CD8-positive, alpha-beta memory T cell (primary cell): Measurements from ENCODE around the gene TMEM121. TPM values are rescaled to one million over a fixed set of nuclear protein-coding genes. Genes with fewer than 3 reads are reported as not detected.

Experiments used
- CTCF ChIA-PET: fragments of 350-600 bp; sonication (Branson Sonifier 250); formaldehyde crosslinking; loops from one replicate; lab custom pipeline; 2021; ENCODE audit warnings: antibody characterized with exemption; lab: Charles Lee
- POLR2A ChIA-PET: fragments of 350-600 bp; sonication (Branson Sonifier 250); formaldehyde crosslinking; loops from one replicate; lab custom pipeline; 2021; ENCODE audit warnings: antibody characterized with exemption; lab: Charles Lee
- DNase-seq, 5 donors: peaks; one replicate each; pipeline versions ENCODE4 v3.0.0 to v3.0.0-alpha.2; 2020 to 2022; ENCODE audit warnings: mixed read lengths in 1 of 5
- H3K27ac ChIP-seq: one replicate; pipeline ENCODE4 v1.7.0; 2013; ENCODE audit warnings: low read depth, mild to moderate bottlenecking, low read length, moderate library complexity
- H3K27me3 ChIP-seq: 2 replicates; pipeline ENCODE4 v1.7.0; 2013; ENCODE audit warnings: low read length, mild to moderate bottlenecking; ENCODE audit not compliant: insufficient read depth, poor library complexity, severe bottlenecking
- H3K36me3 ChIP-seq: 2 replicates; pipeline ENCODE4 v1.7.0; 2013; ENCODE audit warnings: mild to moderate bottlenecking, low read length, moderate library complexity; ENCODE audit not compliant: insufficient read depth
- H3K4me1 ChIP-seq: 2 replicates; pipeline ENCODE4 v1.7.0; 2013; ENCODE audit warnings: mild to moderate bottlenecking, low read length, moderate library complexity; ENCODE audit not compliant: insufficient read depth
- H3K4me3 ChIP-seq: 2 replicates; pipeline ENCODE4 v1.7.0; 2013; ENCODE audit warnings: mild to moderate bottlenecking, low read length
- H3K9me3 ChIP-seq: 2 replicates; pipeline ENCODE4 v1.7.0; 2013; ENCODE audit warnings: mild to moderate bottlenecking, low read length
- H3K27ac Mint-ChIP-seq, 8 donors: one replicate each; pipeline ENCODE4 v1.8.0; 2020 to 2021; ENCODE audit warnings: mixed read lengths in 8 of 8, mild to moderate bottlenecking in 6 of 8, inconsistent platforms in 3 of 8, moderate library complexity in 3 of 8
- H3K27me3 Mint-ChIP-seq, 2 donors: one replicate each; pipeline ENCODE4 v1.8.0; 2020 to 2021; ENCODE audit warnings: mixed read lengths in 2 of 2, mild to moderate bottlenecking in 1 of 2, moderate library complexity in 1 of 2
- H3K36me3 Mint-ChIP-seq, 3 donors: one replicate each; pipeline ENCODE4 v1.8.0; 2020 to 2021; ENCODE audit warnings: mixed read lengths in 3 of 3, inconsistent platforms in 1 of 3, mild to moderate bottlenecking in 1 of 3
- H3K4me1 Mint-ChIP-seq, 3 donors: one replicate each; pipeline ENCODE4 v1.8.0; 2020 to 2021; ENCODE audit warnings: mixed read lengths in 3 of 3, inconsistent platforms in 1 of 3, mild to moderate bottlenecking in 1 of 3
- H3K4me3 Mint-ChIP-seq, 7 donors: one replicate each; pipeline ENCODE4 v1.8.0; 2020 to 2021; ENCODE audit warnings: mixed read lengths in 7 of 7, mild to moderate bottlenecking in 6 of 7, moderate library complexity in 4 of 7, inconsistent platforms in 2 of 7
- H3K9me3 Mint-ChIP-seq, 5 donors: one replicate each; pipeline ENCODE4 v1.8.0; 2020 to 2022; ENCODE audit warnings: mixed read lengths in 5 of 5, mild to moderate bottlenecking in 3 of 5, moderate library complexity in 2 of 5, inconsistent platforms in 1 of 5
- polyA plus RNA-seq: library from polyadenylated mRNA; unstranded; fragments of 300-500 nt; fragmentation: Illumina TruSeq; gene quantifications from one replicate; pipeline ENCODE4 v1.2.3, GENCODE V29; 2021
- total RNA-seq, 2 experiments: library from RNA; stranded (reverse); gene quantifications; one replicate each; pipeline ENCODE4 v1.2.3, GENCODE V29; 2021

Gene TMEM121
- total and polyA plus RNA-seq, 3 experiments from 2014 or later: 3.8 to 17.1 (median 14.2) TPM

DNA sequence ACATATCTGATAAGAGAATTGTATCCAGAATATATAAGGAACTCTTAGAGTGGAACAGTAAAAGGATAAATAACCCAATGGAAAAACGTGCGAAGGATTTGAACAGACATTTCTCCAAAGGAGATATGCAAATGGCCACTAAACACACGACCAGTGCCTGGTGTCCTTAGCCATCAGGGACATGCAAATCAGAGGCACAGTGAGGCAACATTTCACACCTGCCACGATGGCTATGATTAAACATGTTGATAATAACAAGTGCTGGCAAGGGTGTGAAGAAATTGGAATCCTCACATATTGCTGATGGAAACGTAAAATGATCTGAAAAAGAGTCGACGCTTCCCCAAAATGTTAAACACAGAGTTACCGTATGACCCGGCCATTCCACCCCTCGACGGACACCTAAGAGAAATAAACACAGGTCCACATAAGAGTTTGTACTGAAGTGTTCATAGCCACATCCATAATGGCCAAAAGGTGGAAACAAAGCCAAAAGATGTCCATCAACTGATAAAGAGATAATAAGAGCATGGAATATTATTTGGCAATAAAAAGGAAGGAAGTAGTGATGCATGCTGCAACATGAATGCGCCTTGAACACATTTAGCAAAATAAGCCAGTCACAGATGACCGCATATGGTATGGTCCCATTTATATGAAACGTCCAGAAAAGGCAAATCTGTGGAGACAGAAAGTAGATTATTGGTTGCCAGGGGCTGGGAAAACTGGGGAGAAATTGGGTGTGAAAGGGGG, 6.3 kb upstream of the TMEM121 start:
- Mint-ChIP-seq H3K4me3 (peak overlapping the region in 1 of 7 donors; percentile 7), H3K9me3 (peaks cover 0 to 2% (median 0%) of the 10 kb centered on the region in 5 donors), H3K4me1 (no peaks in the 10 kb centered on the region), H3K27me3 (peaks cover 33 to 54% of the 10 kb centered on the region in 2 donors), H3K36me3 (no peaks in the 10 kb centered on the region), H3K27ac (no peak overlapping the region)
- ChIA-PET POLR2A (no interaction called here), CTCF (no interaction called here)
- Histone ChIP-seq H3K9me3 (no peaks in the 10 kb centered on the region), H3K4me1 (no peaks in the 10 kb centered on the region), H3K36me3 (no peaks in the 10 kb centered on the region), H3K4me3 (no peak overlapping the region), H3K27ac (no peak overlapping the region), H3K27me3 (peaks cover 12% of the 10 kb centered on the region)
- DNase-seq: peak in 1 of 5 donors; percentile 9

GRCh38 chr14:105525326-105525725, 1.1 kb upstream of the TMEM121 start:
- peaks cover 0 to 2% (median 0%) of the 10 kb centered on the region in 5 donors for H3K9me3 Mint-ChIP-seq
- DNase-seq: no peak
- Histone ChIP-seq H3K27me3 (peaks cover 17% of the 10 kb centered on the region), H3K9me3 (no peaks in the 10 kb centered on the region), H3K27ac (no peak overlapping the region), H3K4me1 (peaks cover 25% of the 10 kb centered on the region), H3K36me3 (no peaks in the 10 kb centered on the region), H3K4me3 (no peak overlapping the region)
- ChIA-PET POLR2A (no interaction called here), CTCF (interaction anchor here (0.9 to 1.1 kb wide), 2 partner anchors 44 to 154 kb away, joined by 3 read pairs; no protein-coding TSS in a partner anchor)
- no peaks in the 10 kb centered on the region for H3K36me3 Mint-ChIP-seq
- H3K4me1 Mint-ChIP-seq: peaks cover 4 to 27% (median 7%) of the 10 kb centered on the region in 3 donors
- peak overlapping the region in 1 of 8 donors; percentile 56 for H3K27ac Mint-ChIP-seq
- peak overlapping the region in 6 of 7 donors; percentile 10 to 81 (median 62) for H3K4me3 Mint-ChIP-seq
- H3K27me3 Mint-ChIP-seq: peaks cover 17% of the 10 kb centered on the region in 2 donors

DNA sequence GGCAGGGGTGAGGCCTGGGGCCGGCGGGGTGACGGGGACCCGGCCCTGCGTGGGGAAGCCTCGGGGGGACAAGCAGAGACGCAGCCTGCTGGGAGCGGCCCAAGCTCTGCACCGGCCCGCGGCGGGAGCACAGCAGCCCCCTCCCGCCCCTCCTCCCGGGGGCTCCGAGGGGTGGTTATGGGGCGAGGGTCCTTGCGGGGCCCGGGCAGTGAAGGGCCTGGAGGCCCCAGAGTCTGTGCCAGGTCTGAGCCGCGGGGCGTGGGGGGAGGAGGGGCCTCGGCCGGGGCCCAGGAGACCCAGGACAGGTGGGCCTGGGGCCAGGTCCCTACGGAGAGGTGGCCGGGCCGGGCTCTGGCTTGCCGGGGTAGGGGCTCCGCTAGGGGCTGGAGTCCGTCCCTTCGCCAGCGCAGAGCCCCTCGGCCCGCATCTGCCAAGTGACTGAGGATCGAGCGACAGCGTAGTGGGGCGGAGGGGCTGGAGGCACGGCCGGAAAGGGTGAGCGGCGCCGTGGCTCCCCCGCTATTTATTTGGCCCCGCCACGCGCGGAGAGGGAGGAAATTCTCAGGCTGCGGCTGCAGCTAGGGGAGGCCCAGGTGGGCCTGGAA, 495 bp downstream of the TMEM121 start:
- Histone ChIP-seq H3K27me3 (peaks cover 17% of the 10 kb centered on the region), H3K4me3 (no peak overlapping the region), H3K4me1 (peaks cover 26% of the 10 kb centered on the region), H3K27ac (no peak overlapping the region), H3K9me3 (no peaks in the 10 kb centered on the region), H3K36me3 (no peaks in the 10 kb centered on the region)
- ChIA-PET POLR2A (no interaction called here), CTCF (interaction anchor here (1.8 to 3.8 kb wide), 2 partner anchors 37 to 156 kb away, joined by 16 to 19 read pairs; no protein-coding TSS in a partner anchor)
- Mint-ChIP-seq H3K9me3 (peaks cover 0 to 2% (median 0%) of the 10 kb centered on the region in 5 donors), H3K36me3 (no peaks in the 10 kb centered on the region), H3K27ac (peak overlapping the region in 3 of 8 donors; percentile 29 to 55 (median 54)), H3K4me3 (peak overlapping the region; percentile 56 to 86 (median 69)), H3K27me3 (peaks cover 15 to 18% of the 10 kb centered on the region in 2 donors), H3K4me1 (peaks cover 4 to 35% (median 7%) of the 10 kb centered on the region in 3 donors)
- no peak for DNase-seq

DNA sequence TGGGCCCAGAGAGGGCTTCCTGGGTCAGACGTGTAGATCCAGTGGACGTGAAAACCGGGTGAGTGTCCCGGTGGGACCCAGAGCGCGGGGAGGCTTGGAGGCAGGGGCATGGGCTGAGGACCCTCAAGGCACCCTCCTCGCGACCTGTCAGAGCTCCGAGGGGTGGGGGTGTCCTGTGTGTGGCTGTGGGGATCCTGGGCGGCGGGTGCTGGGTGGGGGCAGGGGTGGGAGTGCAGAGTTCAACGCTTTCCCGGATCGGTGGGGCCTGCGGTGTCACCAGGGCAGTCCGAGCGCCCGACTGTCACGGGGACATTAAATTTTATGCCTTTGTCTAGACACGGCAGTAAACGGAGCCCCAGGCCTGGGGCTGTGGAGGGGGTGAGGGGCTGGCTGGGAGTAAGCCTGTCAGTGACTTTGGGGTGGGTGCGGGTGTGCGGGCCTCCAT, 1.0 kb downstream of the TMEM121 start:
- POLR2A ChIA-PET: no interaction called here

DNA sequence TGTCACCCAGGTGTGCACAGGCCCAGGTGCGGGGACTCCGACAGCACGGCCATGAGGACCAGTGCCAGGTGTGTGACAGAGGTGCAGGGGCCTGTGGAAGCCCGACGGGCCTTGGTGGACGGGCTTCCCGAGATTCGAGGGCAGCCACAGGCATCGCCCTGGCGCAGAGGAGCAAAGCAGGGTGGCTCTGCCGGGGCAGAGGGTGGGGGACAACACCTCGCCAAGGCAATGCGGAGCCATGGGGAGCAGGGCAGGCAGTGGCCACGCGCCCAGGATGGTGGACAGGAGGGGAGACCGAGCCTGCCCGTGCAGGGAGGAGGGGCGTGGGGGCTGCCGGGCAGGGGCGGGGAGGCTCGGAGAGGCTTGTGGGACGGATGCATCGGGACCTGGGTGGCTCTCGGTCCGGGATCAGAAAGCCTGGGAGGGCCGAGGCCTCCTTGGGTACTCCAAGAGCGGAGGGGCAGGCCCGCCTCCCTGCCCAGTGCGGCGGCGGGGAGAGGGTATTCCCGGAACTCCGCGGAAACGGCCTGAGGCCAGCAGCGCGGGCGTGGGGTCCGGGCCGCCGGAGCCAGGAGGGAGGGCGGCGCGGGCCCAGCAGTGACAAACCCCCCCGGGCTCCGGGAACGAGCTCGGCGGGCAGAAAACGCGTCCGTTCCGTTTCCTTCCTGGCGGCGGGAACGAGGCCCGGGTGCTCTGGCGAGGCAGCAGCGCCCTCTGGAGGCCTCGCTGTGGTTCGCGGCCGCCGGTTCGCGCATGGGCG, 1.6 kb downstream of the TMEM121 start:
- Mint-ChIP-seq H3K4me3 (peak overlapping the region; percentile 47 to 82 (median 66)), H3K36me3 (no peaks in the 10 kb centered on the region), H3K27me3 (peaks cover 15 to 18% of the 10 kb centered on the region in 2 donors), H3K9me3 (peaks cover 0 to 2% (median 0%) of the 10 kb centered on the region in 5 donors), H3K4me1 (peaks cover 4 to 38% (median 7%) of the 10 kb centered on the region in 3 donors), H3K27ac (peak overlapping the region in 1 of 8 donors; percentile 60)
- H3K4me1 ChIP-seq: peaks cover 26% of the 10 kb centered on the region
- peak overlapping the region; percentile 32 for H3K4me3 ChIP-seq
- CTCF ChIA-PET: interaction anchor here (0.6 to 3.8 kb wide), 11 partner anchors 10 to 157 kb away, joined by 3 to 19 read pairs (median 6); no protein-coding TSS in a partner anchor
- POLR2A ChIA-PET: interaction anchor here (1.6 kb wide), 1 partner anchor 38 kb away, joined by 10 read pairs; no protein-coding TSS in a partner anchor
- peak; percentile 71 to 83 (median 73) for DNase-seq
- H3K27me3 ChIP-seq: peaks cover 17% of the 10 kb centered on the region
- H3K27ac ChIP-seq: no peak overlapping the region
- no peaks in the 10 kb centered on the region for H3K36me3 ChIP-seq
- H3K9me3 ChIP-seq: no peaks in the 10 kb centered on the region

More for the DNA sequence above, 1.0 kb downstream of the TMEM121 start:
- CTCF ChIA-PET: interaction anchor here (1.8 to 3.8 kb wide), 2 partner anchors 38 to 157 kb away, joined by 16 to 19 read pairs; no protein-coding TSS in a partner anchor
- Histone ChIP-seq H3K9me3 (no peaks in the 10 kb centered on the region), H3K4me3 (no peak overlapping the region), H3K4me1 (peaks cover 26% of the 10 kb centered on the region), H3K27me3 (peaks cover 17% of the 10 kb centered on the region), H3K27ac (no peak overlapping the region), H3K36me3 (no peaks in the 10 kb centered on the region)
- no peak for DNase-seq
- peaks cover 0 to 2% (median 0%) of the 10 kb centered on the region in 5 donors for H3K9me3 Mint-ChIP-seq
- peaks cover 4 to 38% (median 7%) of the 10 kb centered on the region in 3 donors for H3K4me1 Mint-ChIP-seq
- peak overlapping the region; percentile 56 to 86 (median 69) for H3K4me3 Mint-ChIP-seq
- H3K27me3 Mint-ChIP-seq: peaks cover 15 to 18% of the 10 kb centered on the region in 2 donors
- H3K27ac Mint-ChIP-seq: peak overlapping the region in 3 of 8 donors; percentile 29 to 55 (median 54)
- no peaks in the 10 kb centered on the region for H3K36me3 Mint-ChIP-seq

DNA sequence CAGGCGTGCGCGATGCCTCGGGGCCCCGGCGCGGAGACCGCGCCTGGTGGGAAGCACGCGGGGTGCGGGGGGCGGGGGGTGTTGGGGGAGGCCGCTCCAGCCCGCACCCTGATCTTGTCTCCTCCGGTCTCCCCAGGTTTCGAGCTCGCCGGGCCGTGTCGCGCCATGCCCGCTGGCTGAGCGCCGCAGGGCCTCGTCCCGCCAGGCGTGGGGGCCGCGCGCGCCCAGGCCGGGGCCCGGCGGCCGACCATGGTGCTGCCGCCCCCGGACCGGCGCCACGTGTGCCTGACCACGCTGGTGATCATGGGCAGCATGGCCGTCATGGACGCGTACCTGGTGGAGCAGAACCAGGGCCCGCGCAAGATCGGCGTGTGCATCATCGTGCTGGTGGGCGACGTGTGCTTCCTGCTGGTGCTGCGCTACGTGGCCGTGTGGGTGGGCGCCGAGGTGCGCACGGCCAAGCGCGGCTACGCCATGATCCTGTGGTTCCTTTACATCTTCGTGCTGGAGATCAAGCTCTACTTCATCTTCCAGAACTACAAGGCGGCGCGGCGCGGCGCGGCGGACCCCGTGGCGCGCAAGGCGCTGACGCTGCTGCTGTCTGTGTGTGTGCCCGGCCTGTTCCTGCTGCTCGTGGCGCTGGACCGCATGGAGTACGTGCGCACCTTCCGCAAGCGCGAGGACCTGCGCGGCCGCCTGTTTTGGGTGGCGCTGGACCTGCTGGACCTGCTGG, 2.4 kb downstream of the TMEM121 start:
- Histone ChIP-seq H3K27ac (no peak overlapping the region), H3K27me3 (peaks cover 17% of the 10 kb centered on the region), H3K4me3 (peak overlapping the region; percentile 53), H3K9me3 (no peaks in the 10 kb centered on the region), H3K4me1 (peaks cover 26% of the 10 kb centered on the region), H3K36me3 (no peaks in the 10 kb centered on the region)
- CTCF ChIA-PET: interaction anchor here (0.7 to 3.8 kb wide), 10 partner anchors 9 to 158 kb away, joined by 3 to 19 read pairs (median 6); no protein-coding TSS in a partner anchor
- Mint-ChIP-seq H3K9me3 (peaks cover 0 to 2% (median 0%) of the 10 kb centered on the region in 5 donors), H3K36me3 (no peaks in the 10 kb centered on the region), H3K4me3 (peak overlapping the region; percentile 74 to 86 (median 80)), H3K4me1 (peaks cover 4 to 38% (median 7%) of the 10 kb centered on the region in 3 donors), H3K27ac (peak overlapping the region in 4 of 8 donors; percentile 63 to 78 (median 69)), H3K27me3 (peaks cover 11 to 18% of the 10 kb centered on the region in 2 donors)
- DNase-seq: peak in 2 of 5 donors; percentile 18 to 44
- POLR2A ChIA-PET: interaction anchor here (0.6 to 1.6 kb wide), 2 partner anchors 39 to 467 kb away, joined by 3 to 10 read pairs; no protein-coding TSS in a partner anchor

DNA sequence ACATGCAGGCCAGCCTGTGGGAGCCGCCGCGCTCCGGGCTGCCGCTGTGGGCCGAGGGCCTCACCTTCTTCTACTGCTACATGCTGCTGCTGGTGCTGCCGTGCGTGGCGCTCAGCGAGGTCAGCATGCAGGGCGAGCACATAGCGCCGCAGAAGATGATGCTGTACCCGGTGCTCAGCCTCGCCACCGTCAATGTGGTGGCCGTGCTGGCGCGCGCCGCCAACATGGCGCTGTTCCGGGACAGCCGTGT, 2.9 kb downstream of the TMEM121 start:
- peaks cover 26% of the 10 kb centered on the region for H3K4me1 ChIP-seq
- POLR2A ChIA-PET: interaction anchor here (0.6 to 1.6 kb wide), 2 partner anchors 40 to 572 kb away, joined by 3 to 10 read pairs; no protein-coding TSS in a partner anchor
- no peaks in the 10 kb centered on the region for H3K36me3 ChIP-seq
- no peak overlapping the region for H3K27ac ChIP-seq
- DNase-seq: peak in 1 of 5 donors; percentile 36
- H3K27me3 Mint-ChIP-seq: peaks cover 11 to 18% of the 10 kb centered on the region in 2 donors
- peak overlapping the region; percentile 74 to 86 (median 80) for H3K4me3 Mint-ChIP-seq
- peaks cover 4 to 38% (median 7%) of the 10 kb centered on the region in 3 donors for H3K4me1 Mint-ChIP-seq
- H3K27me3 ChIP-seq: peaks cover 17% of the 10 kb centered on the region
- H3K36me3 Mint-ChIP-seq: no peaks in the 10 kb centered on the region
- H3K9me3 ChIP-seq: no peaks in the 10 kb centered on the region
- CTCF ChIA-PET: interaction anchor here (1.9 to 3.8 kb wide), 3 partner anchors 8 to 47 kb away, joined by 6 to 19 read pairs (median 11); no protein-coding TSS in a partner anchor
- peaks cover 0 to 2% (median 0%) of the 10 kb centered on the region in 5 donors for H3K9me3 Mint-ChIP-seq
- H3K4me3 ChIP-seq: peak overlapping the region; percentile 53
- H3K27ac Mint-ChIP-seq: peak overlapping the region in 2 of 8 donors; percentile 74 to 78
